Kasumi-1 (cell line): ENCODE measurements around the gene SOX15.

Source experiments
- DNase-seq, 2 experiments: peaks; one replicate each; lab custom pipeline; 2025; lab: John Stamatoyannopoulos, UW

The SOX15 gene

GRCh38 chr17:7557775-7558543, 31.9 kb downstream of the SOX15 start:
- DNase-seq = peak; percentile 74 to 79

- DNase-seq = no peak
Observed at GRCh38 chr17:7557147-7557764, 32.6 kb downstream of the SOX15 start.

DNA sequence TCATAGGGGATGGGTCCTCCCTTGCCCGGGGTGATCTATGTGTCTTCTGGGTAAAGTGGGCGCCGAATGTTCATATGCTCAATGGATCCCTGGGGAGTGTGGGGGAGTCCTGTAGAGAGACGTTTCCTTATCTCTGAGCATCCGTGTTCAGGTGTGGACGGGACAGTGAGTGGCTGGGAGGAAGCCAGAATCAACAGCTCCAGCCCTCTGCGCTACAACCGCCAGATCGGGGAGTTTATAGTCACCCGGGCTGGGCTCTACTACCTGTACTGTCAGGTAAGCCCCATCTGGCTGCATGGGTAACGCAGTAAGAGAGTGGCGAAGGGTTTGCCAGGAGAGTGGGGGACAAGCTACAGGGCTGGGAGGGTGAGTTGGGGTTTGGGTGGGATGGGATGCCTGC, 33.3 kb downstream of the SOX15 start:
- DNase-seq = no peak

DNA sequence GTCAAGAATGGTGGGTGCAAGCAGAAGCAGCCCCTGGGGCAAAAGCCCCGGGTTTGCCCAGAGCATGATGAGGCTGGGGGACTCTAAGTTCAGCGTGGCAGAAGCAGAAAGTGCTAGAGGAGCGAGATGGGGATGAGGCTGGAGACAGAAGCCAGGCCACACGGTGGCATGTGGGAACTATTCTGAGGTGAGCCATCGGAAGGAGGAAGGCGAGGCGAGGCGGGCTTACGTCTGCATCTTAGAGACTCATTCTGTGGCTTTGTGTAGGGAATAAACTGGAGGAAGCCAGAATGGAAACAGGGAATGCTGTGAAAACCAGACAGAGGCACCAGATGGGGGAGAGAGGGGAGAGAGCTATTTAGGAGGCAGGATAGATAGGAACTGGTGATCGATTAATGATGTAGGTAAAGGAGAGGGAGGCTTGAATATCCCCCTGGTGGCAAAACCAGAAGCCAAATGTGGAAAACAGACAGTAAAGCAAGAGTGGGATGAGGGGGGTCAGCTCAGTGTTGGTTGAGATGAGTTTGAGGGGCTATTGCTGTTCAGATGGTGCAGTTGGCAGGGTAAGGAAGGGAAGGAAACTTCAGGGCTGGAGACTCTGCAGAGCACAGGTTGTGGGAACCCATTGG, 34.5 kb downstream of the SOX15 start:
- no peak for DNase-seq

DNA sequence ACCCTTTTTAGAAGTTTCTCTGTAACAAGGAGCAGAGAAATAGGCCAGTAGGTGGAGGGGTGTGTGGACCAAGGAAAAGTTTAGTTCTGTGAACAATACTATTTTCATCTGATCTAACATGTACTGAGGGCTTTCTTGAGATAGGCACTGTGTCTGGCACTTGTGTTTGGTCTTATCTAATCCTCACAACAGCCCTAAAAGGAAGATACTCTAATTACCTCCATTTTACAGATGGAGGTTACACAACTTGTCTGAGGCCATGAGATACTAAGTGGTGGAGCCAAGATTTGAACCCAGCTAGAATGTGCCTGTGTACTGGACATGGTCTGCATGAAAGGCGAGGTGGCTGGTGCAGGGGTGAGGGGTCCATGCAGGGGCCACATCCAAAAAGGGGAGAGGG, 36.5 kb downstream of the SOX15 start:
- DNase-seq = no peak

- peak; percentile 49 to 52 for DNase-seq
Observed at GRCh38 chr17:7552621-7553051, 37.3 kb downstream of the SOX15 start.

- DNase-seq = no peak
Observed at GRCh38 chr17:7551396-7551795, 38.5 kb downstream of the SOX15 start.

- DNase-seq = no peak
Observed at GRCh38 chr17:7550344-7550743, 39.5 kb downstream of the SOX15 start.

GRCh38 chr17:7549401-7550055, 40.4 kb downstream of the SOX15 start:
- no peak for DNase-seq

- DNase-seq = no peak
Observed at GRCh38 chr17:7548585-7549400, 41.1 kb downstream of the SOX15 start, which contains the start of gene TNFSF12. TSS of gene TNFSF12 (plus strand) at chr17:7549058. CDS start at chr17:7549154, 96 bp downstream.

GRCh38 chr17:7544911-7545310, 45.0 kb downstream of the SOX15 start:
- DNase-seq = no peak

- DNase-seq = no peak
Observed at GRCh38 chr17:7541074-7541621, 48.7 kb downstream of the SOX15 start.

GRCh38 chr17:7538891-7539545, 50.9 kb downstream of the SOX15 start:
- DNase-seq = no peak
